Measurements from ENCODE around the gene ATP6V1B1.

DNA sequence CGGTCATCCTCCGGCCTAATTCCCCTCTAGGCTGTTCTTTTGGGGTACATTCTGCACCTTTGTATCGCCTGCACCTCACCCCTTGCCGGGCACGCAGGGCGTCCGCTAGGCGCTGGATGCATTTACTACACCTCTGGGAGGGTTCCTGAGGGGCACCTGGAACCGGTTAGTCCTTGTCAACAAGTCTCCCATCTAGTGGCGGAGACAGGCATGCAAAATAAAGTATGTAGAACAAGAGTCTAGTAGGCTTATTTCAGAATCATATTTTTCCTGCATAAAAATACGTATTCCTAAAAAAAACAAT lies 59.7 kb downstream of the ATP6V1B1 start:
- TF ChIP-seq, protein P1, sequence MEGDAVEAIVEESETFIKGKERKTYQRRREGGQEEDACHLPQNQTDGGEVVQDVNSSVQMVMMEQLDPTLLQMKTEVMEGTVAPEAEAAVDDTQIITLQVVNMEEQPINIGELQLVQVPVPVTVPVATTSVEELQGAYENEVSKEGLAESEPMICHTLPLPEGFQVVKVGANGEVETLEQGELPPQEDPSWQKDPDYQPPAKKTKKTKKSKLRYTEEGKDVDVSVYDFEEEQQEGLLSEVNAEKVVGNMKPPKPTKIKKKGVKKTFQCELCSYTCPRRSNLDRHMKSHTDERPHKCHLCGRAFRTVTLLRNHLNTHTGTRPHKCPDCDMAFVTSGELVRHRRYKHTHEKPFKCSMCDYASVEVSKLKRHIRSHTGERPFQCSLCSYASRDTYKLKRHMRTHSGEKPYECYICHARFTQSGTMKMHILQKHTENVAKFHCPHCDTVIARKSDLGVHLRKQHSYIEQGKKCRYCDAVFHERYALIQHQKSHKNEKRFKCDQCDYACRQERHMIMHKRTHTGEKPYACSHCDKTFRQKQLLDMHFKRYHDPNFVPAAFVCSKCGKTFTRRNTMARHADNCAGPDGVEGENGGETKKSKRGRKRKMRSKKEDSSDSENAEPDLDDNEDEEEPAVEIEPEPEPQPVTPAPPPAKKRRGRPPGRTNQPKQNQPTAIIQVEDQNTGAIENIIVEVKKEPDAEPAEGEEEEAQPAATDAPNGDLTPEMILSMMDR (IDR thresholded peaks at IDR 0.05): peak; percentile 34 to 53 (median 46)
- TF ChIP-seq POLR2A (IDR thresholded peaks at IDR 0.05): no peak
